Stimulated activated CD8-positive, alpha-beta memory T cell treated with anti-CD3 and anti-CD28 coated beads, Interleukin-15, amount 100 ng/mL, for 1 hour (primary cell): ENCODE data around the gene MS4A6E.
"Not testable (repeated sequence)": the region's sequence is repeated elsewhere in the genome, so short reads cannot be mapped to it uniquely, and the experiment has no call there.

Experiments
- DNase-seq: peaks from one replicate; pipeline ENCODE4 v3.0.0-alpha.2; 2020; ENCODE audit warnings: low read depth

Gene MS4A6E, protein sequence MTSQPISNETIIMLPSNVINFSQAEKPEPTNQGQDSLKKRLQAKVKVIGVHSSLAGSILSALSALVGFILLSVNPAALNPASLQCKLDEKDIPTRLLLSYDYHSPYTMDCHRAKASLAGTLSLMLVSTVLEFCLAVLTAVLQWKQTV

DNA sequence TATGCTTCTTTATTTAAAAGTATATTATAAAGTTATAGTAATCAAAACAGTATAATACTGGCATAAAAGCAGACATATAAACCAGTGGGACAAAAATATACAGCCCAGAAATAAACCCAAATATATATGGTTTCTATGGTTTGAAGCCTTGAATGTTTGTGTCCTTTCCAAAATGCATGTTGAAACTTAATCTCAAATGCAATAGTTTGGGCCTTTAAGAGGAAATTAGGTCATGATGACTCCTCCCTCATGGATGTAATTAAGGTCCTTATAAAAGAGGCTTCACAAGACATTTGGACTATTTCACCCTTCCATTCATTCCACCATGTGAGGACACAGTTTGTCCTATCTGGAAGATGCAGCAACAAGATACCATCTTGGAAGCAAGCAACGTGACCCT is at the start of gene MS4A6E:
TSS of gene MS4A6E (plus strand) at position 301 of the 400 bp plus-strand sequence. CDS start 7,641 bp downstream, outside the sequence.
- no peak for DNase-seq

- DNase-seq, result no peak
Measured at GRCh38 chr11:60280412-60280811, 46.6 kb upstream of the MS4A6E start, which contains the start of gene MS4A4A. TSS of gene MS4A4A (plus strand) at chr11:60280666. CDS start at chr11:60280676, 10 bp downstream.

GRCh38 chr11:60281485-60281884 is 45.6 kb upstream of the MS4A6E start:
- no peak for DNase-seq

GRCh38 chr11:60282286-60282685 is 44.8 kb upstream of the MS4A6E start:
- DNase-seq, result no peak

DNA sequence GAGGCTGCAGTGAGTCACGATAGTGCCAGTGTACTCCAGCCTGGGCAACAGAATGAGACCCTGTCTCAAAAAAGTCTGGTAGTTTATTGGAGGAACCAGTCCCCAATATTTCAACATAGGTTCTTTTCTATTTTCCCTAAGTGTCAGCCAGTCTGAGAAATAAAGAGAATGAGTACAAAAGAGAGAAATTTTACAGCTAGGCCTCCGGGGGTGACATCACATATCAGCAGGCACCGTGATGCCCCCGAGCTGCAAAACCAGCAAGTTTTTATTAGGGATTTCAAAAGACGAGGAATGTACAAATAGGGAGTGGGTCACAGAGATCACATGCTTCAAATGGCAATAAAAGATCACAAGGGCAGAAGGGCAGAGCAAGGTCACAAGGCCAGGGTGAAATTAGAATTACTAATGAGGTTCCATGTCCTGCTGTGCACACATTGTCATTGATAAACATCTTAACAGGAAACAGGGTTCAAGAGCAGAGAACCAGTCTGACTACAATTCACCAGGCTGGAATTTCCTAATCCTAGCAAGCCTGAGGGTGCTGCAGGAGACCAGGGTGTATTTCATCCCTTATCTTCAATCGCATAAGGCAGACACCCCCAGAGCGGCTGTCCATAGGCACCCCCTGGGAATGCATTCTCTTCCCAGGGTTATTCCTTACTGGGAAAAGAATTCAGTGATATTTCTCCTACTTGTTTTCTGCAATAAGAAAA is 41.5 kb upstream of the MS4A6E start:
- not testable (repeated sequence) for DNase-seq

GRCh38 chr11:60288531-60288930 is 38.5 kb upstream of the MS4A6E start:
- DNase-seq, result no peak

DNA sequence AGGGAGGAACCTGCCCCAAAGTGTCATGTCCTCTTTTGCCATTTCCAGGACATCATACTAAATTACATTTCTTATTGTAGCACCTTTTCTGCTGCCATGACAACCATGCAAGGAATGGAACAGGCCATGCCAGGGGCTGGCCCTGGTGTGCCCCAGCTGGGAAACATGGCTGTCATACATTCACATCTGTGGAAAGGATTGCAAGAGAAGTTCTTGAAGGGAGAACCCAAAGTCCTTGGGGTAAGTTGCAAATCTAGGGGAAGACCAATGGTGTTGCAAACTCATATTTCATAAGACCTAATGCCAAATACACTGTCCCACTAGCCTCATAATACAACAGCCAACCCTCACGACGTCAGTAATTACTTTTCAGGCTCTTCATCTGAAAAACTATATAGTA is 34.9 kb upstream of the MS4A6E start:
- DNase-seq, result no peak

GRCh38 chr11:60301178-60301577 is 25.9 kb upstream of the MS4A6E start:
- no peak for DNase-seq

DNA sequence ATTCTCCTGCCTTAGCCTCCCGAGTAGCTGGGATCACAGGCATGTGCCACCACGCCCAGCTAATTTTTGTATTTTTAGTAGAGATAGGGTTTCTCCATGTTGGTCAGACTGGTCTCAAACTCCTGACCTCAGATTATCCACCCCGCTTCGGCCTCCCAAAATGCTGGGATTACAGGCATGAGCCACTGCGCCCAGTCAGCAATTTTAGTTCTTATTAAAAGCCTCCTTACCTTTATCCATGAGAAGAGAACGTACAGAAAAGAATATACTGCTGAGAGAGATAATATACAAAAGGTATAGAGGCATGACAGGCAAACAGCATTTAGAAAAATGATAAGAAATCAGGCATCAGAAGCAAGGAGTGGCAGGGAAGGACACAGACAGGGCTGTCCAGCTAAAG is 25.2 kb upstream of the MS4A6E start:
- not testable (repeated sequence) for DNase-seq

GRCh38 chr11:60303661-60304060 is 23.4 kb upstream of the MS4A6E start:
- no peak for DNase-seq

GRCh38 chr11:60305906-60306619 is 21.0 kb upstream of the MS4A6E start:
- DNase-seq, result no peak

- no peak for DNase-seq
Measured at GRCh38 chr11:60307507-60308195, 19.4 kb upstream of the MS4A6E start.

DNA sequence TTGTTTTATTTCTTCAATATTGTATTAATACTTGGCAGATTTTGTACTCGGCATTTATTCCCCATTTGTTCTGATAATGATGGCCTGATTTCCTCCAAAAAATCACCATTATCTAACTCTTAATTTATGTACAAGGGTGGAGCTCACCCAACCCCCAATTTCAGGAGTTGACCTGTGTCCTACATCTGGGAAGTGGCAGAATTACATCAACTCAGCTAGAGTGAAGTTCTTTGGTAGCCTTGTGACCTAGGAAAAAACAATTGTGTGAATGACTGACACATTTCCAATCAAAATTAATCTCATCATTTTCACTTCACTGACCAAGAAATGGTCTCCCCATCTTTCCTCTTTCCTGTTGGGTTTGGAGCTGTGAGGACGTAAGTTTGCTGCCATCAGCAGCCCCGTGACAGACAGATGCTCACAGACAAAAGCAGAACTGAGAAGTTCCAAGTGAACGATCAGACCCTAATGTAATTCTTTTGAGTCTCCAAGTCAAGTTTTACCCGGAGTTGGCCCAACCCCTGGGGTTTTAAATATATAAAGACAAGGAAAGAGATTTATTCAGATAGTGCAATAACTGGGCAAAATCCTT is 16.6 kb upstream of the MS4A6E start:
- no peak for DNase-seq

DNA sequence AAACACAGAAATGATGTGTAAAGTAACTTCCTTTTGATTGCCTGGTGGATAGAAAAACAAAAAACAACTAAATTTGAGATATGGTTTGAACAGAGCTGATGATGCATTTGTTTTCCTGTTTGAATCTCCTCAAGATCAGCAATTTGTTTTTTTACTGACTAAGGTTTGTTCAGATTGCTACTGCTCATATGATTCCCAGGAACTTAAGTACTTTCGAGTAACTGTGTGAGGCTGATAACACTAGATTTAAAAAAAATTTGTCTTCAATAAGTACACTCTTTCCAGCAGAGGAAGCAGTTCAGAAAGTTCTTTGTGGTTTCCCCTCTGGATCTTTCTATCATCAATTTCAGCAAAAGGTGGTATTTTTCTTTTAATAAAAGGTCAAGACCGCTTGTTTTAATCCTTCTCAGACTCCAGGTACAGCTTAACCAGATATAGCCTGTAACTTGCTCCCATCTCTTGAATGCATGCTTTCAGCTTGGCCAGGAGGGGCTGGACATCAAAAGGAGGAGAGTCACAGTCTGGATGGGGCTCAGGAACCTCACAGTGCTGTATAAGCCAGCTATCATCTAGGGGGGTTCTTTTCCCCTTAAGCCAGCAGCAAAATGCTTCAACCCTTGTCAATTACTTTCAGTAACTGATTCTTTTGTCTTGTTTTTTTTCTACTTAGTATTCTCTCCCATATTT is 12.3 kb upstream of the MS4A6E start:
- no peak for DNase-seq

DNA sequence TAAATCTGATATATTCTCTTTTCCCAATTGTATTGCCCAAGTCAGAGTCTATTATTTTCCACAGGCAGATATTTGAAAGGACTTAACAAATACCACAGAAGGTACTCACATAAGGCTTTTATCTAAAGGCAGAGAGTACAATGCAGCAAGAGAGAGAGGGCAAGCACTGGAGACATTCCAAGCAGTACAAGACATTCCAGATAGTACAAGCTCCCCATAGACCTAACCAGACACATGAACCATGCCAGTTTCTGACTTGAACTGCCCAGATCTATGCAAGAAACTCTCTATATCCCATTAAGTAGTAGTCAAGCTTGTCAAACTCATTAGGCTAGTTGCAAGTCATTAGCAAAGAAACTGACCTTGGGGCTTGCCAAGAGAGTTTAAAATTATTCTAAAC is 11.2 kb upstream of the MS4A6E start:
- DNase-seq, result no peak

- DNase-seq, result no peak
Measured at GRCh38 chr11:60316317-60316716, 10.7 kb upstream of the MS4A6E start.

DNA sequence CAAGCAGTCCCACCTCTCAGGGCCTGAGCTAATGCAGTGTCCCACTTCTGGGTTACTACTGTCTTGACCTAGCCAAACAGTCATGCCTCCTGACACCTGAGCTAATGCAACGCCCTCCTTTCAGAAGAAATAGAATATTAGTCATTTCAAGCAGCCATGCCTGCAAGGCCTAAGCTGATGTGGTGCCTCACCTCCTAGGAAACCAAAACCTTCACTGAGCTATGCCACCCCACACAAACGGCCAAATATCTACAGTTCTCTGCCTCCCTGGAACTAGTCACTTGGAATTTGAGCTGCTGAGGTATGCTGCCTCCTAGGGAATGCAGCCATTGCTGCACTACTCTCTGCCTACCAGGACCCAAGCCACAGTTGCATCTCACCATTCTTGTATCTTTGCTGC is 8.3 kb upstream of the MS4A6E start:
- DNase-seq, result no peak

- no peak for DNase-seq
Measured at GRCh38 chr11:60321051-60321450, 6.0 kb upstream of the MS4A6E start.

DNA sequence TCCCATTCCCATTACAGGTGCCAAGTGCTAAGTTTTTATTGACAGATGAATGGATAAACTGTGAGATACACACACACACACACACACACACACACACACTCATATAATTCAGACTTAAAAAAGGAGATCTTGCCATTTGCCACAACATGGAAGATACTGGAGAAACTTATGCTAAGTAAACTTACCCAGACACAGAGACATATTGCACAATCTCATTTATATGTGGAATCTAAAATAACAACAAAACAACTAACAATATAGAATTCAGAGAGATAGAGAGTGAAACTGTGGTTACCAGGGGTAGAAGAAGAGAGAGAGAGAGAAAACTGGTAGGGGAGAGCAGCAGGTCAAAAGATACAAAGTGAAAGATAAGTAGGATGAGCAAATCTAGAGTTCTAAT is 1.4 kb downstream of the MS4A6E start:
- DNase-seq, result no peak

DNA sequence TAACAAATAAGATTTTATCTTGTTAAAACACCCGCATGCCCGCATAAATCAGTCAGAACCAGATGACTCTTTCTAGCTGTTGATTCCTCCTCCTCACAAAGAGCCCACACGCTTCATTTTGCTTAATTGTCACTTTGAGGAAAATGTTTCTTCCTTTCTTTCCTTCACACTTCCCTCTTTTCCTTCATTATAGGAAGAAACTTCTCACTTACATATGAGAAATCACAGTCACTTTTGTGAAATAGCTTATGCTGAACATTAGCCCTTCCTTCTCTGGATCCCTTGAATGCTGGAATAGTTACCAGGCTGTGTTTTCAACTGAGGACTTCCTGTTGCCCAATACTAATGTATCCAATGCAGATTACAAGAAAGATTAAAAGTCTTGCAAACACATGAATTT is 5.8 kb downstream of the MS4A6E start:
- DNase-seq, result no peak

DNA sequence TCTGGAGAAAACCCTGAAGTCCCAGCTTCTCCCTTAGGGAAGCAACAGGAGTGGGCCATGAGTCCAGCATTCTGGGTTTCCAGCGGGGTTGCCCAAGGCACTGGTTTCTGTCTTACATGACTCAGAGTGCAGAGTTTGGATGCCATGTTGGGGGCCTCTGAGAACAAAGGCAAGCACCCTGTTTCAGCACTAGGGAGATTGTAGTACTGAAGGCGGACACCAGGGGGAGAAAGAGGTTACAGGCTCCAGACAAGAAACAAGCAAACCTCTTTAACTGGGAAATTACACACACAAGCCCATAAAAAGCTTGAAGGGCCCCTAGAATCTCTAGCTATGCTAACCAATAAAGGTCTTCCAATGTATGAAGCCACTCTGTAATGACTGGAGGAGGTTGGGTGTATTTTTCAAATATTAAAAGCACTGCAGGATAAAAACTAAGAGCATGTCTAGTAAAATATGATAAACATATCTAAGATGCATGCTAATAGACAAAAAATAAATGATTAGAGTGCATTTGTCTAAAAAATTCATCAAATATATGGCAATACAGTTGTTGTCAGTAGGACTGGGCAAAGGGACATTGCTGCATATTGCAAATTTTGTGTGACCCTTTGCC is 7.1 kb downstream of the MS4A6E start:
- DNase-seq, result peak; percentile 44
